Stimulated activated CD8-positive, alpha-beta memory T cell treated with anti-CD3 and anti-CD28 coated beads, Interleukin-4, amount 100 ng/mL, for 48 hours (primary cell): Measurements from ENCODE around the gene TUBA1B.

Experiments used
- DNase-seq: peaks from one replicate; pipeline ENCODE4 v3.0.0-alpha.2; 2020

TUBA1B gene

GRCh38 chr12:49089821-49090773, 41.1 kb downstream of the TUBA1B start:
- peak; percentile 63 for DNase-seq

GRCh38 chr12:49088932-49089330, 42.3 kb downstream of the TUBA1B start:
- DNase-seq, result no peak

- peak; percentile 80 for DNase-seq
Observed at GRCh38 chr12:49088150-49088931, 42.9 kb downstream of the TUBA1B start.

GRCh38 chr12:49086116-49086515, 45.1 kb downstream of the TUBA1B start:
- DNase-seq, result no peak

GRCh38 chr12:49084438-49084837, 46.8 kb downstream of the TUBA1B start:
- DNase-seq, result no peak

- no peak for DNase-seq
Observed at GRCh38 chr12:49079793-49080192, 51.4 kb downstream of the TUBA1B start.
